ENCODE results near the gene ZBTB9.

DNA sequence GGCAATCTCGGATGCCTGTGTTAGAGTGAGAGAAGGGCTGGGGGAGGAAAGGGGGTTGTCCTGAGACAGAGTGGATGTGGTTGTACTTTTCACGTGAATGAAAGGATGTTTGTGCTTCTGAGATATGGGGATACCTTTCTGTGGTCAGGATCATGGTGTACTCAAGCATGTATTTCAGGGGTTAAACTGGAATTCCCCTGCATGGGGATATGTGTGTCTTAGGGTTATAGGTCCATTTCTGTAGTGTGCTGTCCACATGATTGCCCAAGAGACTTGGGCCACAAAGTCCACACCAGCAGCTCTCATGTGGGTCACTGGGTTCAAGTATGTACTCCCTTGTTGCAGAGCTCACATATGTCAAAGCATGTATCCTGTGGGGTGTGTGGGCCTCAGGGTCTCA lies 24.0 kb upstream of the ZBTB9 start:
- TF ChIP-seq, protein P1, sequence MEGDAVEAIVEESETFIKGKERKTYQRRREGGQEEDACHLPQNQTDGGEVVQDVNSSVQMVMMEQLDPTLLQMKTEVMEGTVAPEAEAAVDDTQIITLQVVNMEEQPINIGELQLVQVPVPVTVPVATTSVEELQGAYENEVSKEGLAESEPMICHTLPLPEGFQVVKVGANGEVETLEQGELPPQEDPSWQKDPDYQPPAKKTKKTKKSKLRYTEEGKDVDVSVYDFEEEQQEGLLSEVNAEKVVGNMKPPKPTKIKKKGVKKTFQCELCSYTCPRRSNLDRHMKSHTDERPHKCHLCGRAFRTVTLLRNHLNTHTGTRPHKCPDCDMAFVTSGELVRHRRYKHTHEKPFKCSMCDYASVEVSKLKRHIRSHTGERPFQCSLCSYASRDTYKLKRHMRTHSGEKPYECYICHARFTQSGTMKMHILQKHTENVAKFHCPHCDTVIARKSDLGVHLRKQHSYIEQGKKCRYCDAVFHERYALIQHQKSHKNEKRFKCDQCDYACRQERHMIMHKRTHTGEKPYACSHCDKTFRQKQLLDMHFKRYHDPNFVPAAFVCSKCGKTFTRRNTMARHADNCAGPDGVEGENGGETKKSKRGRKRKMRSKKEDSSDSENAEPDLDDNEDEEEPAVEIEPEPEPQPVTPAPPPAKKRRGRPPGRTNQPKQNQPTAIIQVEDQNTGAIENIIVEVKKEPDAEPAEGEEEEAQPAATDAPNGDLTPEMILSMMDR (IDR thresholded peaks at IDR 0.05 in 4 of 5, conservative IDR thresholded peaks at IDR 0.05 in 1 of 5): no peak
- no peak for TF ChIP-seq POLR2A (IDR thresholded peaks at IDR 0.05)

Data from gastrocnemius medialis (tissue), 4 donors.